IMR-90 (cell line): ENCODE results near the gene WNT7B. TPM values are rescaled to one million over a fixed set of nuclear protein-coding genes. Genes with fewer than 3 reads are reported as not detected.

Experiments
- ATAC-seq: fragments of 200-7000 bp; cut with Tn5 transposase; 2 replicates; pipeline ENCODE4 v1.9.1; 2020; ENCODE audit warnings: low read depth, mild to moderate bottlenecking, moderate library complexity
- BruUV-seq: library from RNA; stranded (reverse); fragments of 400-500 nt; replicated peaks from 2 replicates; lab custom pipeline; 2021; lab: Mats Ljungman, UMichigan
- CTCF ChIA-PET: fragments of 300-600 bp; formaldehyde crosslinking; extraction: SDS; loops from one replicate; lab custom pipeline; 2021; ENCODE audit warnings: antibody characterized with exemption; lab: Yijun Ruan, JAX
- POLR2A ChIA-PET: fragments of 300-600 bp; sonication (Branson Sonifier 250); formaldehyde crosslinking; loops from one replicate; lab custom pipeline; 2022; ENCODE audit warnings: antibody characterized with exemption; ENCODE audit not compliant: unreplicated experiment; lab: Charles Lee
- DNase-seq: peaks from one replicate; pipeline ENCODE4 v3.0.0; 2013
- H2AFZ ChIP-seq: replicated peaks from 2 replicates; pipeline ENCODE3; 2013; ENCODE audit warnings: low read length, mild to moderate bottlenecking; ENCODE audit not compliant: poor library complexity
- H2AK5ac ChIP-seq: 2 replicates; pipeline ENCODE4 v1.6.1; 2013; ENCODE audit warnings: low read depth, low read length, inconsistent platforms
- H2AK9ac ChIP-seq: replicated peaks from 2 replicates; pipeline ENCODE3; 2013; ENCODE audit warnings: mild to moderate bottlenecking, low read depth, low read length, moderate library complexity; ENCODE audit not compliant: poor library complexity
- H2BK120ac ChIP-seq: 2 replicates; pipeline ENCODE4 v1.6.1; 2013; ENCODE audit warnings: low read depth, low read length, inconsistent platforms
- H2BK15ac ChIP-seq: 3 replicates; pipeline ENCODE4 v1.6.1; 2013; ENCODE audit warnings: low read depth, low read length, inconsistent platforms
- H2BK20ac ChIP-seq: 2 replicates; pipeline ENCODE4 v1.6.1; 2013; ENCODE audit warnings: low read depth, mild to moderate bottlenecking, inconsistent platforms, low read length, moderate library complexity
- H2BK5ac ChIP-seq: 2 replicates; pipeline ENCODE4 v1.6.1; 2013; ENCODE audit warnings: mild to moderate bottlenecking, low read depth, low read length, inconsistent platforms; ENCODE audit not compliant: poor library complexity, severe bottlenecking
- H3K14ac ChIP-seq: replicated peaks from 2 replicates; pipeline ENCODE4 v1.6.1; 2013; ENCODE audit warnings: low read depth, low read length, inconsistent platforms
- H3K18ac ChIP-seq: 2 replicates; pipeline ENCODE4 v1.6.1; 2013; ENCODE audit warnings: low read depth, low read length, control low read depth
- H3K23ac ChIP-seq: 2 replicates; pipeline ENCODE4 v1.6.1; 2013; ENCODE audit warnings: low read depth, low read length, inconsistent platforms
- H3K27ac ChIP-seq: 2 replicates; pipeline ENCODE4 v1.5.1; 2013; ENCODE audit warnings: mild to moderate bottlenecking, control low read depth, low read length; ENCODE audit not compliant: insufficient read depth
- H3K27me3 ChIP-seq: 2 replicates; pipeline ENCODE4 v1.6.1; 2013; ENCODE audit warnings: low read length; ENCODE audit not compliant: control insufficient read depth, insufficient read depth
- H3K36me3 ChIP-seq: 2 replicates; pipeline ENCODE4 v1.6.1; 2013; ENCODE audit warnings: low read length, mixed read lengths; ENCODE audit not compliant: control insufficient read depth, insufficient read depth
- H3K4ac ChIP-seq: 2 replicates; pipeline ENCODE4 v1.6.1; 2013; ENCODE audit warnings: low read depth, low read length, inconsistent platforms
- H3K4me1 ChIP-seq: 2 replicates; pipeline ENCODE4 v1.6.1; 2013; ENCODE audit warnings: low read length, mixed read lengths; ENCODE audit not compliant: control insufficient read depth, insufficient read depth
- H3K4me2 ChIP-seq: 2 replicates; pipeline ENCODE4 v1.6.1; 2013; ENCODE audit warnings: low read depth, mild to moderate bottlenecking, control low read depth, low read length, moderate library complexity
- H3K4me3 ChIP-seq: 2 replicates; pipeline ENCODE4 v1.5.1; 2013; ENCODE audit warnings: low read depth, mild to moderate bottlenecking, control low read depth, low read length, moderate library complexity; ENCODE audit not compliant: insufficient read depth
- H3K56ac ChIP-seq: 2 replicates; pipeline ENCODE4 v1.6.1; 2013; ENCODE audit warnings: low read length, inconsistent platforms; ENCODE audit not compliant: insufficient read depth; ENCODE audit errors: extremely low read depth
- H3K79me1 ChIP-seq, 2 experiments: 2 replicates each; pipeline ENCODE4 v1.6.1; 2013; ENCODE audit warnings: low read length in 2 of 2, inconsistent platforms in 1 of 2, low read depth in 1 of 2
- H3K9ac ChIP-seq: 2 replicates; pipeline ENCODE4 v1.6.1; 2013; ENCODE audit warnings: low read depth, low read length, control low read depth
- H3K9me1 ChIP-seq: 2 replicates; pipeline ENCODE4 v1.6.1; 2013; ENCODE audit warnings: low read length, inconsistent platforms; ENCODE audit not compliant: insufficient read depth
- H3K9me3 ChIP-seq: 2 replicates; pipeline ENCODE4 v1.6.1; 2013; ENCODE audit warnings: low read length; ENCODE audit not compliant: control insufficient read depth, insufficient read depth
- H4K20me1 ChIP-seq: 2 replicates; pipeline ENCODE4 v1.6.1; 2013; ENCODE audit warnings: low read length, inconsistent platforms; ENCODE audit not compliant: insufficient read depth
- H4K5ac ChIP-seq: 2 replicates; pipeline ENCODE4 v1.6.1; 2013; ENCODE audit warnings: mild to moderate bottlenecking, low read depth, low read length, control low read depth
- H4K8ac ChIP-seq, 2 experiments: 2 replicates each; pipeline ENCODE4 v1.6.1; 2013; ENCODE audit warnings: low read depth in 2 of 2, low read length in 2 of 2, control low read depth in 1 of 2, inconsistent platforms in 1 of 2
- H4K91ac ChIP-seq: 2 replicates; pipeline ENCODE4 v1.6.1; 2013; ENCODE audit warnings: low read depth, low read length, inconsistent platforms; ENCODE audit not compliant: insufficient read depth
- CEBPB ChIP-seq: IDR thresholded peaks from 2 replicates; pipeline ENCODE4 v1.6.1; 2012; ENCODE audit warnings: low read depth, low read length, improper control_type of control experiment
- CTCF ChIP-seq: conservative IDR thresholded peaks from 2 replicates; pipeline ENCODE4 v1.5.1; 2012; ENCODE audit warnings: mild to moderate bottlenecking, low read depth, low read length, improper control_type of control experiment
- ELK1 ChIP-seq: fragments of 150-350 bp; IDR thresholded peaks from 2 replicates; pipeline ENCODE4 v1.6.1; 2016; ENCODE audit warnings: low read depth, mild to moderate bottlenecking, low read length, moderate library complexity, borderline replicate concordance
- FOS ChIP-seq: fragments of 150-350 bp; IDR thresholded peaks from 2 replicates; pipeline ENCODE4 v1.6.1; 2016; ENCODE audit warnings: low read depth, low read length
- MAFK ChIP-seq: IDR thresholded peaks from 2 replicates; pipeline ENCODE4 v1.6.1; 2012; ENCODE audit warnings: low read depth, low read length, improper control_type of control experiment
- MAZ ChIP-seq: IDR thresholded peaks from 2 replicates; pipeline ENCODE4 v1.6.1; 2012; ENCODE audit warnings: low read depth, mild to moderate bottlenecking, low read length, improper control_type of control experiment, moderate library complexity, borderline replicate concordance
- MXI1 ChIP-seq: IDR thresholded peaks from 2 replicates; pipeline ENCODE4 v1.6.1; 2012; ENCODE audit warnings: low read depth, mild to moderate bottlenecking, low read length, moderate library complexity, borderline replicate concordance
- POLR2A ChIP-seq: IDR thresholded peaks from 2 replicates; pipeline ENCODE4 v1.6.1; 2012; ENCODE audit warnings: mild to moderate bottlenecking, low read depth, low read length
- RAD21 ChIP-seq: IDR thresholded peaks from 2 replicates; pipeline ENCODE4 v1.6.1; 2012; ENCODE audit warnings: low read length, improper control_type of control experiment
- RCOR1 ChIP-seq: IDR thresholded peaks from 2 replicates; pipeline ENCODE4 v1.6.1; 2012; ENCODE audit warnings: mild to moderate bottlenecking, low read length, improper control_type of control experiment; ENCODE audit not compliant: insufficient replicate concordance
- RFX5 ChIP-seq: IDR thresholded peaks from 2 replicates; pipeline ENCODE4 v1.8.0; 2012; ENCODE audit warnings: low read depth, mild to moderate bottlenecking, low read length, moderate library complexity
- SMC3 ChIP-seq: fragments of 150-350 bp; IDR thresholded peaks from 2 replicates; pipeline ENCODE4 v1.6.1; 2016; ENCODE audit warnings: low read depth, mild to moderate bottlenecking, antibody characterized with exemption, low read length, moderate library complexity
- USF2 ChIP-seq: fragments of 150-350 bp; IDR thresholded peaks from 2 replicates; pipeline ENCODE4 v1.6.1; 2017; ENCODE audit warnings: mild to moderate bottlenecking, antibody characterized with exemption, low read length, low read depth
- WGBS, 2 experiments: methylation state at CpG; one replicate each; pipeline versions ENCODE4 v1.1.5 to v1.1.7; 2013; ENCODE audit warnings: missing lambda C conversion rate in 2 of 2; ENCODE audit not compliant: insufficient read length in 1 of 2; ENCODE audit errors: extremely low coverage in 2 of 2; 5-methylcytosine and 5-hydroxymethylcytosine counted together
- dilution Hi-C: fragments of 300-500 bp; cut with HindIII; formaldehyde crosslinking; loops from one replicate; pipeline ENCODE4 v1.14.3; 2018; ENCODE audit warnings: low sequenced_read_pairs; ENCODE audit not compliant: unreplicated experiment
- in situ Hi-C: fragments of 300-500 bp; cut with MboI; formaldehyde crosslinking; loops from 3 replicates; pipeline ENCODE4 v1.14.3; 2019; ENCODE audit warnings: low sequenced_read_pairs, inconsistent platforms, mixed read lengths
- intact Hi-C: fragments of 100-400 bp; cut with micrococcal nuclease; formaldehyde crosslinking; loops from 2 replicates; pipeline ENCODE4 v1.10.0; 2022
- polyA plus RNA-seq, 3 experiments: library from polyadenylated mRNA; depleted of rRNA; stranded (reverse); fragments of >200 nt; gene quantifications; 2 replicates each; pipeline ENCODE4 v1.2.3, GENCODE V29; 2012; ENCODE audit warnings: low replicate concordance in 1 of 3
- total RNA-seq: library from RNA; depleted of rRNA; stranded (reverse); fragments of >200 nt; gene quantifications from 2 replicates; pipeline ENCODE4 v1.2.3, GENCODE V29; 2012

WNT7B gene
- total and polyA plus RNA-seq, 2 of the 4 experiments (the other 2 are of a cell fraction): under 0.01 to 0.15 TPM

- Histone ChIP-seq H2BK15ac (no peak overlapping the region), H3K27me3 (peaks cover 42% of the 10 kb centered on the region), H3K14ac (no peak overlapping the region), H3K23ac (no peak overlapping the region), H3K4me1 (no peaks in the 10 kb centered on the region), H2AK9ac (no peak overlapping the region), H3K9me3 (no peaks in the 10 kb centered on the region), H4K20me1 (no peaks in the 10 kb centered on the region; the same call in 1 of the 2 replicates), H2BK20ac (no peak overlapping the region), H3K36me3 (no peaks in the 10 kb centered on the region), H3K79me1 (no peaks in the 10 kb centered on the region), H3K4me2 (no peak overlapping the region), H4K5ac (no peak overlapping the region), H2AK5ac (no peak overlapping the region), H3K27ac (no peak overlapping the region), H3K4ac (no peak overlapping the region), H4K8ac (no peak overlapping the region), H2BK5ac (no peak overlapping the region), H2BK120ac (no peak overlapping the region), H3K9ac (no peak overlapping the region), H2AFZ (no peak overlapping the region), H3K18ac (no peak overlapping the region), H4K91ac (no peak overlapping the region), H3K9me1 (no peaks in the 10 kb centered on the region; the same call in 1 of the 2 replicates), H3K4me3 (no peak overlapping the region), H3K56ac (no peak overlapping the region)
- ChIA-PET POLR2A (no interaction called here), CTCF (no interaction called here)
- dilution Hi-C loops: no loop called here
- ATAC-seq (no peak), DNase-seq (no peak)
- intact Hi-C loops: no loop called here
- in situ Hi-C loops: no loop called here
- WGBS, 2 experiments: 83% methylated on average over 13 of the region's 27 CpGs; no CpG with 5 or more reads in 1 of the 2 experiments
- TF ChIP-seq USF2: no peak
- TF ChIP-seq SMC3: no peak
- no peak for TF ChIP-seq POLR2A
- TF ChIP-seq MXI1: no peak
- no peak for TF ChIP-seq CEBPB
- no peak for TF ChIP-seq RCOR1
- TF ChIP-seq CTCF: no peak
- TF ChIP-seq RAD21: no peak
- no peak for TF ChIP-seq MAFK
- no peak for TF ChIP-seq RFX5
- no peak for TF ChIP-seq FOS
- TF ChIP-seq MAZ: no peak
- no peak for TF ChIP-seq ELK1
- no TSS peak for BruUV-seq
Observed at GRCh38 chr22:45884201-45885062, 92.5 kb downstream of the WNT7B start.
